AG04449 (cell line): ENCODE measurements around the gene MTA3.

Experiments used
- CTCF ChIA-PET: fragments of 350-600 bp; formaldehyde crosslinking; extraction: SDS; loops from one replicate; lab custom pipeline; 2021; ENCODE audit warnings: antibody characterized with exemption; lab: Yijun Ruan, JAX
- POLR2A ChIA-PET: fragments of 400-600, 350-600 bp; formaldehyde crosslinking; extraction: SDS; loops from one replicate; lab custom pipeline; 2020; ENCODE audit warnings: antibody characterized with exemption, inconsistent platforms; lab: Yijun Ruan, JAX
- DNase-seq: peaks from one replicate; pipeline ENCODE4 v3.0.0-alpha.2; 2010; ENCODE audit warnings: low read depth, low spot score
- H3K4me3 ChIP-seq: 2 replicates; pipeline ENCODE4 v1.5.1; 2011; ENCODE audit warnings: low read depth, mild to moderate bottlenecking, control low read depth, low read length
- TF ChIP-seq, protein P1 (sequence below): IDR thresholded peaks from one replicate; pipeline ENCODE4 v1.5.1; 2011; ENCODE audit warnings: mild to moderate bottlenecking, moderate library complexity, low read length, control low read depth, inconsistent platforms; ENCODE audit not compliant: insufficient read depth; ENCODE audit errors: missing control alignments

MTA3 gene

GRCh38 chr2:42752314-42752713, 183.9 kb downstream of the MTA3 start:
- no peak for DNase-seq
- ChIA-PET POLR2A (no interaction called here), CTCF (interaction anchor here (1.2 to 1.3 kb wide), 2 partner anchors 10 to 40 kb away, joined by 3 to 6 read pairs; partner anchors contain the start of gene HAAO)
- no peak overlapping the region for H3K4me3 ChIP-seq
- TF ChIP-seq, protein P1, sequence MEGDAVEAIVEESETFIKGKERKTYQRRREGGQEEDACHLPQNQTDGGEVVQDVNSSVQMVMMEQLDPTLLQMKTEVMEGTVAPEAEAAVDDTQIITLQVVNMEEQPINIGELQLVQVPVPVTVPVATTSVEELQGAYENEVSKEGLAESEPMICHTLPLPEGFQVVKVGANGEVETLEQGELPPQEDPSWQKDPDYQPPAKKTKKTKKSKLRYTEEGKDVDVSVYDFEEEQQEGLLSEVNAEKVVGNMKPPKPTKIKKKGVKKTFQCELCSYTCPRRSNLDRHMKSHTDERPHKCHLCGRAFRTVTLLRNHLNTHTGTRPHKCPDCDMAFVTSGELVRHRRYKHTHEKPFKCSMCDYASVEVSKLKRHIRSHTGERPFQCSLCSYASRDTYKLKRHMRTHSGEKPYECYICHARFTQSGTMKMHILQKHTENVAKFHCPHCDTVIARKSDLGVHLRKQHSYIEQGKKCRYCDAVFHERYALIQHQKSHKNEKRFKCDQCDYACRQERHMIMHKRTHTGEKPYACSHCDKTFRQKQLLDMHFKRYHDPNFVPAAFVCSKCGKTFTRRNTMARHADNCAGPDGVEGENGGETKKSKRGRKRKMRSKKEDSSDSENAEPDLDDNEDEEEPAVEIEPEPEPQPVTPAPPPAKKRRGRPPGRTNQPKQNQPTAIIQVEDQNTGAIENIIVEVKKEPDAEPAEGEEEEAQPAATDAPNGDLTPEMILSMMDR: no peak

GRCh38 chr2:42752816-42753813, 184.7 kb downstream of the MTA3 start:
- no peak overlapping the region for H3K4me3 ChIP-seq
- ChIA-PET CTCF (interaction anchor here (1.2 to 1.3 kb wide), 2 partner anchors 10 to 39 kb away, joined by 3 to 6 read pairs; partner anchors contain the start of gene HAAO), POLR2A (no interaction called here)
- TF ChIP-seq, protein P1: no peak
- DNase-seq: no peak

GRCh38 chr2:42754021-42754775, 185.8 kb downstream of the MTA3 start:
- no peak overlapping the region for H3K4me3 ChIP-seq
- TF ChIP-seq, protein P1: no peak
- CTCF ChIA-PET: no interaction called here
- no peak for DNase-seq
- POLR2A ChIA-PET: no interaction called here

DNA sequence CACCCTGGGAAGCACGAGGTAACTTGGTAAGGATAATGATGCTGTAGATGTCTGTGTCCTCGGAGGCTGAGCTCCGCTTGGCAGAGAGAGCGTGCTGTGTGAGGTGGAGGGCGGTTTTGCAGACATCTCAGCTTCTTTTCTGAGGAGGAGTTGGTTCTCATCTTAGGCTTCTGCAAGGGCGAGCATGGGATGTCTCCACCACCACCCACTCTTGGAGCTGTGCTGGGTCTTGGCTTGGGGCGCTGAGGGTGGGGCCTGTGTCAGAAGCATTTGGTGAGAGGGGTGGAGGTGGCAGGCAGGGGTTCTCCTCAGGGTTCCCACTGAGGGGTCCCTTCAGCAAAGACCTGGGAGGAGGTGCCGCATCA, 186.3 kb downstream of the MTA3 start:
- ChIA-PET POLR2A (no interaction called here), CTCF (no interaction called here)
- TF ChIP-seq, protein P1: no peak
- H3K4me3 ChIP-seq: no peak overlapping the region
- no peak for DNase-seq

- TF ChIP-seq, protein P1: no peak
- ChIA-PET CTCF (interaction anchor here (1.4 kb wide), 1 partner anchor 13 kb away, joined by 5 read pairs; no protein-coding TSS in a partner anchor), POLR2A (no interaction called here)
- DNase-seq: no peak
- H3K4me3 ChIP-seq: no peak overlapping the region
Observed at GRCh38 chr2:42755191-42755880, 186.9 kb downstream of the MTA3 start.
